NK-92 (cell line): ENCODE data around the gene HNF1B.
"Not testable (repeated sequence)": the region's sequence is repeated elsewhere in the genome, so short reads cannot be mapped to it uniquely, and the experiment has no call there.

Experiments
- DNase-seq: peaks from one replicate; lab custom pipeline; 2025; ENCODE audit not compliant: unreplicated experiment; lab: John Stamatoyannopoulos, UW

Gene HNF1B

DNA sequence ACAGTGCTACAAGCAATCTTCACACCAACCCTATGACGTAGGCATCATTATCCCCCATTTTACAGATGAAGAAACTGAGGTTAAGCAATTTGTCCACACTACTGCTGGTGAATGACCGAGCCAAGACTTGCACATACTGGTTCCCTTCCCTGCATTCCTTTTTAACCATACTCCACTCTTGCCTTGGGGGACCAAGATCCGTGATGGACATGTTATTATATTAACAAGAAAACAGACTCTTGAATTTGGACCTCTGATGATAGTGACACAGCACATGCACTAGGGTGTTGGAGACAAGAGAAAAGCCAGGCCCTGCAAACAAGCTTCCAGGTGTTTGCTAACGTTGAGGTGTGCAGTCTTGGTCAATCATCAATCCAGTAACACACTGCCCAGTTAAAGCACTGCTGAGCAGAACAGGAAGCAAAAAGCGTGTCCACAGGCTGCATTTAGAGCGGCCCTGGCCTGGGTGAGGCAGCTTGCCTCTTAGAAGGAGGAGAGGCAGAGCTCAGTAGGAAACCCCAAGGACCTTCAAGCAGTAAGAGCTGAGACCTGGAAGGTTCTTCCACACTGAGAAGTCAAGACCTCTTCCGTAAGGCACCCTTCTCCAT lies 36.7 kb downstream of the HNF1B start:
- DNase-seq, result no peak

DNA sequence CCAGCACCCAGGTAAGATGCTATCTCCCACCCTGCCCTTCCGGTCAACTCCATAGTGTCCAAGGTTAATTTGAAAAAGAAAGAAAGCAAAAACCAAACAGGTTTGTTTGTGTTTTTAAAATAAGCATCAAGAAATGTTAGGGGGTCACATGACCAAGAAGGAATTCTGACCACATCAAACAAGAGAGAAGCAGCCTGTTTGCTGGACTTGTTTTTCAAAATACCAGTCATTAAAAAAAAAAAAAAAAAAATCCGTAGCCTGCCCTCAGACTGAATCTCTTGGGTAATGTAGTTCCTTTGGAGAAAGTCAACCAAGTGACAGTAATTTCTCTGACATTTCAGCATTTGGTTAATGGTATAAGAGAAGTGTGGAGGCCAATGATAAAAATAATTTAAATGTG lies 38.4 kb downstream of the HNF1B start:
- no peak for DNase-seq

DNA sequence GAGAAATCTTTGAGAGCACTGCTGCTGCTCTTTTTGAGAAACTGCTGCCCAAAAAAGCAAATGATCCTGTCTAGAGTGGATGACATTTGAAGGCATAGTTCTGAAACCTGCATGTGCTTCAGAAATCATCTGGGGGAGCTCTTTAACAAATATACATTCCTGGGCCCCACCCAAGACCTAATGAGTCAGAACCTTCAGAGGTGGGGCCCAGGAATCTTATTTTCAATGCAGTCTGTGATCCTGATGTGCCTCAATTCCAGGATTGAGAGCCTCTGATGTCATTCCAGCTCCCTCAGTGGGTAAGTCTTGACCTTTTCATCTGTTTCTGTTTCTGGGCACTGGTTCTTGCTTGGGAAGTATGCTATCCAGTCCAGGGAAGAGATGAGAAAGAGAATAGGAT lies 42.3 kb downstream of the HNF1B start:
- DNase-seq, result no peak

DNA sequence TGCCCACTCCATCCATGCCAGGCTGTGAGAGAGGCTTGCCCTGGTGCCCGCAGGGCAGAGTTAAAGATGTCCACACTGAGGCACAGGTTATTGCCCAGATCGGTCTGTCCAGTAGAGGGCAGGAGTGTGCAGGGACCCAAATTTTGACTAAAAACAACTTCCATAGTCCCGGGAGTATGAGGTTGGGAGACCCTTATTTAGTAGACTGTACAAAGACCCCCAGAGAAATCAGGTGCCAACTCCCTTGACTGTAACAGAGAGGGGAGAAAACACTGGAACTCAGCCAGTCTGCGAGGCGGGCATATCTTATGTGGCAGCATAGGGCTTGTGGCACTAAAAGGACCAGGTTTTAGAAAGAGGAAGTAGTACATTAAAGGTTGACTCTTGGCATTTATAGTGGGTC lies 43.4 kb downstream of the HNF1B start:
- DNase-seq, result no peak

DNA sequence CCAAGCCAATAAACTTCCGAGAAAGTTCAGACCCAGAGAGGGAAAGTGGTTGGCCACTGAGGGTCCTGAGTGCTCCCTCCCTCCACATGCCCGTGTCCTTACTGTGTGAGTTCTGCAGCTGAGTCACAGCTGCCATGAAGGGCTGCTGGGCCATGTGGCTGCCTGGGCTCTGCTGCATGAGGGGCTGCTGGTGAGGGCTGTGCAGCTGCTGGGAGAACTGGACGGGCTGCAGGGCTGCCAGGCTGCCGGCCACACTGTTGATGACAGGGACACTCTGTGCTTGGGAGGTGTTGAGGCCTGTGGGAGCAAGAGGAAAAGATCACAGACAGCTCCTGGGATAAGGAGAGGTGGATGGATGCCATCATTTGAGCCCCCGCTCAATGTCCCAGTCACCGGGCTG lies 44.0 kb downstream of the HNF1B start:
- no peak for DNase-seq

- DNase-seq, result no peak
These were observed 45.4 kb downstream of the HNF1B start for GRCh38 chr17:37699285-37699973.

DNA sequence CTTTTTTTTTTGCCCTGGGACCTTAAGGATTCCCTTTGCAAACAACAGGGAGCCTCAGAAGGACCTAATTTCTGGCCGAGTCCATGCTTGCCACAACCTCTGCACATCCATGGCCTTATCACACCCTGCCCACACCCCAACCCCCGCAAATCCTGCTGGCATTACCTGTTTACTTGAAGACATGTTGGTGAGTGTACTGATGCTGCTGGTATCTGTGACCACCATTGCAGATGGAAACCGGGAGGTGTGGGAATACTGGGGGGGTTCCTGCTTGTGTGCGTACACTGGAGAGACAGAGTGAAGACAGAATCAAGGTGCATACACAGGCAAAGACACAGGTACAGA lies 46.0 kb downstream of the HNF1B start:
- DNase-seq, result no peak

DNA sequence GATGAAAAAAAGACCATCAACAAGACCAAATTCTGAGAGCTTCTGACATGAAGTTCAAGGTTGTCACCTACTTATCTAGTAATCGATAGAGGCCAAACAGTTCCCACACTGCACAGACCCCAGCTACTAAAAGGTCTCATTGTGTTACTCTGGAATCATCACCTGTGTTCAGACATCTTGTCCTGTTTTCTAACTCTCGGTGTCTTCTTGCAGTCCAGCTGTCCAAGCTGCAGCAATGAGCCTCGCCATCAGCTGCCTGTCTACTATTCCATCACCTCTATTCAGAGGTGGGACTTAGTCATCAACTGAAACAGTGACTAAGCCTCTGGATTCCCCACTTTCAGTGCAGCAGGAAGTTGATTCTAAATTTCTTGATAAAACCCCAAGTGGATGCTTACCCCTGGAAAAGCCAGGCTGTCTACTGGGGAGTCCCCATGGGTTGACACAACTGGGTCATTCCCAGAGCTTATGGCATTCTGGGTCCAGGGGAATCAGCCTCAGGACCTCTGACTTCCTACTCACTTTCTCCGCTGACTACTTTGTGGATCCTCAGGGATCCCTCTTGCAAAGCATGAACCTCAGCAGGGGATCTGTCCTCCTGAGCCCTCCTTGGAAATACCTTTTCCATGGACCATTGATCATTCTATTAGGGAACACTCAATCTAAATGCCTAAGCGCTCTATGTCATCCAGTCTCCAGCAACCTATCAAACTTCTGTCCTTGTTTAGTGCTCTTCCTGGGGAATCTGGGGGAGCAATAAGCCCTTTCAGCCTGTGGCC lies 46.5 kb downstream of the HNF1B start:
- no peak for DNase-seq

GRCh38 chr17:37697381-37697780 lies 47.5 kb downstream of the HNF1B start:
- no peak for DNase-seq

DNA sequence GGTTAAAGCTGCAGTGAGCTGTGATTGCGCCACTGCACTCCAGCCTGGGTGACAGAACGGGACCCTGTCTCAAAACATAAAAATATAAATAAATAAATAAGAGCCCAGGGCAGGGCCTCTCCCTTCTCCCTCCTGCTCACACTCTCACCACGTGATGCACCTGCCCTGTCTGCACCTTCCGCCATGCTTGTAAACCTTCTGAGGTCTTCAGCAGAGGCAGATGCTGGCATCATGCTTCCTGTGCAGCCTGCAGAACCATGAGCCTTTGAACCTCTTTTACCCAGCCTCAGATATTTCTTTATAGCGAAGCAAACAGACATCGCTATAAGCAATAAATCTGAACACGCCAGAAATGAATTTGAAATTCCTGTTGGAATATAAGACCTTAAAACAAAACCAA lies 48.5 kb downstream of the HNF1B start:
- DNase-seq, result no peak

GRCh38 chr17:37695726-37696125 lies 49.1 kb downstream of the HNF1B start:
- no peak for DNase-seq

DNA sequence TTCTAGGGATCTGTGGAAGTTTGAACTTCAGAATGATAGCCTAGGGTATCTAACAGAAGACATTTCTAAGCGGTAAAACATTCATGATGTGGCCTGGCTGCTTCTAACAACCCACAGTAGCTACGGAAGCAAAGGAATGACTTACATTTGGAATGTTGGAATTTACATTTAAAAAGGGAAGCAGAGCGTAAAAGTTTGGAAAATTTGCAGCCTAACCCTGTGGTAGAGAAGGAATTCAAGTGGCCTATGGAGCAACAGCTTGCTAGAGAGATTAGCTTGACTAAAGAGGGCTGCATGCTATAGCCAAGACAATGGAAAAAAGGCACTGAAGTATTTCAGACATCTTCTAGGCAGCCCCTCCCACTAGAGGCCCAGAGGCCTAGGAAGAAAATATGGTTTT lies 50.1 kb downstream of the HNF1B start:
- DNase-seq, result no peak

GRCh38 chr17:37693328-37693727 lies 51.5 kb downstream of the HNF1B start:
- DNase-seq, result no peak

DNA sequence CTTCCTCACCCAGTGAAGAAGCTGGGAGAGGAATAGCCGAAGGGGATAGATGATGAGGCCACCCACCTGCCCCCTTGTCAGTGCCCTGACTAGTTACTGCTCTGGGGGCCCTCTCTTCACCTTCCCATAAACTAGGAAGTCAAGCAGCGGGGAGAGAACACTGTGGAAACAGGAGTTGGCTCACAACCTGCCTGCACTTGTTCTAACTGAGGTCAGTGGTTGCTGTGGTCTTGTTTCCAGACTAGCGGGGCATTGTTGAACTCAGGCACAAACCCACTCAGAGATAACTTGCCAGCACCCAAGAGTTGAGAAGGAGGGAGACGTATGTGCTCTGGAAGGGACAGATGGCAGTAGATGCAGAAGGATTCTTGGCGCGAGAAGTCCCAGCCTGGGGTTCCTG lies 53.1 kb downstream of the HNF1B start:
- DNase-seq, result no peak

DNA sequence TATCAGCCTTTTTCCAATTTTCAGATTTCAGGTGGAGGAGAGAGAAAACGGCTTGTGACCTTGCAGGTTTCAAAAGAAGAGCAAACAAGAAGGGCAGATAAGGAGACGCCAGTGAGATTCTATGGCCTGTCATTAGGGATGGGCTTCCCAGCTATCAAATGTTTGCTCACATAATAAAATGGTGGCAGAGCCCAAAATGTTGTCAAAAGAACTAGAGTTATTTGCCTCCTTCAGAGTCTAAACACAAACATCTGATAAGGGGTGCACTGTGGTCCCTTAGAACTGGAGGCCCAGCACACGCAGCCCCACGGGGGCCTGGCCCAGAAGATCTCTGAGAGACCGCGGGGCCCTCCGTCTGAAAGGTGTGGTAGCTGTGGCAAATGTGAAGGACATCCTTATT lies 55.5 kb downstream of the HNF1B start:
- DNase-seq, result no peak

DNA sequence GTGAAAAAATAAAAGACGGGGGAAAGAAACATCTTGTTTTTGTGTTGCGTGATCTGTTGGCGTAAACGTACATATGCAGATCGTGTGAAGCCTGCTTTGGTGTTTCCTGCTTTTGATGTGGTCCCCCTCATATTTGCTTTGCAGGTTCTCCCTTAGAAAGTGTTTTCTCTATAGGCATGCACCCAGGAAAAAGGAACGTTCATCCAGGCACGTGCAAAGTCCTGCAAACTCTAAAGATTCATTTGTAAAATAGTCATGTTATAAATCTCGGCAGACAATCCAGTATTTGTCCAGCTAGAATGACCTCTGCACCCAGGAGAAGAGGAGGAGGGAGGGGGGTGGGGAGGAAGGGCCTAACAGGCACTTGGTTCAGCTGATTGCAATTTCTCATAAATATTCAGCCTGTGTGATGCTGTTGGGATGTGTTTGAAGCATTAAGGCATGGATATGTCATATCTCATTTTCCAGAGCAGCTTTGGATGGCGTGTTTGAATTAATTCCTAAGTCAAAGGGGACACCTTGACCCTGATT lies 61.3 kb downstream of the HNF1B start:
- DNase-seq, result no peak

- DNase-seq, result no peak
These were observed 62.9 kb downstream of the HNF1B start for GRCh38 chr17:37682007-37682406.

GRCh38 chr17:37679995-37680394 lies 64.9 kb downstream of the HNF1B start:
- DNase-seq, result not testable (repeated sequence)

DNA sequence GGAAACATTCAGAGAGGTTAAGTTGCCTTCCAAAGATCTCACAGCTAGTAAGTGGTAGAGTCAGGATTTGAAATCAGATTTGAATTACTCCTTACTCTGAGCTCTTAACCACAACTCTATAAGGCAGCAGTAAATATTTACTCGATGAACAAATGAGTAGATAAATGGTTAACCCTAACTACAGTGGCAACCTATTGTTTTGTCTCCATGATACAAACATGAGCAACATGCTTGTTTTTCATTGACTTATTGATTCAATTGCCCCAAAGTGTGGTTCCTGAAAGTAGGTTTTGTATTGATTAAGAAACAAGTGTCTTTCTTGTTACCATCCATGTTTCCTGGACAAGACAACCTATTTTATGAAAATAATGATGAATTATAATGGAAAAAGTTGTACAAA lies 66.8 kb downstream of the HNF1B start:
- no peak for DNase-seq

DNA sequence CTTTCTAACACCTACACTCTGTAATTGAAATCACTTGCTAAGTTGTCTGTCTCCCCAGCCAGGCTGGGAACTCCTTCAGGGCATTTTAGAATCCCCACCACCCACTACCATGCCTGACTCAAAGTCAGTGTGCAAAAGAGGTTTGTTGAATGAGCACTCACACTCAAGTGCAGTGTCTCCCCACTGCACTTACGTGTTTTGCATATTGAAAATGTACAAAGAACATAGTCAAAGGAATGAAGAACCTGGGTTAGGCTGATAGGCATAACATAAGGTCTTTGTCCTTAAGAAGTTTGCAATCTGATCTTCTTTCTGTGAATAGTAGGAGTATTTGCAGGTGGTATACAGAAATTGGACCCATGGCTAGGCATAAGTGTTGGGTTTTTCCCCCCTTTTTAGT lies 67.8 kb downstream of the HNF1B start:
- no peak for DNase-seq

GRCh38 chr17:37676115-37676925 lies 68.5 kb downstream of the HNF1B start:
- no peak for DNase-seq
